Posterior vena cava (tissue), 2 donors: Measurements from ENCODE around the gene METAP1. TPM values are rescaled to one million over a fixed set of nuclear protein-coding genes. Genes with fewer than 3 reads are reported as not detected.
A peak's percentile ranks its signal among the peaks of the same experiment; 100 is the strongest.
"Not testable (repeated sequence)": the region's sequence is repeated elsewhere in the genome, so short reads cannot be mapped to it uniquely, and the experiment has no call there.

ENCODE experiments used
- DNase-seq: peaks from one replicate; pipeline ENCODE4 v3.0.0-alpha.2; 2020; ENCODE audit warnings: low spot score
- intact Hi-C, 2 donors: fragments of 100-400 bp; cut with DNase I; formaldehyde crosslinking; loops; one replicate each; pipeline versions ENCODE4 v1.14.1 to v1.14.2; 2022 to 2023
- long read RNA-seq, 2 donors: library from polyadenylated mRNA; unstranded; transcript quantifications; one replicate each; pipeline ENCODE4 v2.0.0, GENCODE V29; 2020 to 2021
- total RNA-seq, 2 donors: library from RNA; stranded (reverse); fragmentation: NEBNext Ultra II Directional; extraction: Animal tissue kit (Norgen Biotek cat#: 25700); gene quantifications; one replicate each; pipeline ENCODE4 v1.2.1, GENCODE V29; 2021
- donor health status: DM: yes; HTN: yes; CAD: no.
- donor health status: DM: yes; HTN: yes; CAD: no.

Gene METAP1
- total RNA-seq: 10 to 100 TPM; 43.3 to 46.1 TPM
- long read RNA-seq, donor 1, transcript METAP1-201 (11 exons, 2,791 nt): major isoform, 14 of 22 reads
- long read RNA-seq, donor 1, partial matches to known transcripts: 0 of 22 reads
- long read RNA-seq, donor 1, other reads (novel, unspliced or antisense): 8 of 22 reads
- long read RNA-seq, donor 2, transcript METAP1-201 (11 exons, 2,791 nt): major isoform, 43 of 47 reads
- long read RNA-seq, donor 2, partial matches to known transcripts: 2 of 47 reads
- long read RNA-seq, donor 2, other reads (novel, unspliced or antisense): 2 of 47 reads

GRCh38 chr4:98995183-98996055 is at the start of gene METAP1:
Gene METAP1, plus strand, starts transcription at chr4:98995721. Its CDS starts 33 bp downstream, at chr4:98995754.
- DNase-seq: peak; percentile 97
- intact Hi-C loops: loop anchor here (5.0 to 10.0 kb wide), 3 partner anchors 59 to 62 kb away; no protein-coding TSS in a partner anchor

- intact Hi-C loops: loop anchor here in 1 of 2 donors (10.0 kb wide), 1 partner anchor 108 kb away; no protein-coding TSS in a partner anchor
- no peak for DNase-seq
Measured at GRCh38 chr4:98946359-98946758, 49.2 kb upstream of the METAP1 start.

- intact Hi-C loops: no loop called here
- DNase-seq: no peak
Measured at GRCh38 chr4:98950925-98951324, 44.6 kb upstream of the METAP1 start.

- intact Hi-C loops: no loop called here
- no peak for DNase-seq
Measured at GRCh38 chr4:98951710-98952109, 43.8 kb upstream of the METAP1 start.

GRCh38 chr4:98955229-98955628 is 40.3 kb upstream of the METAP1 start:
- intact Hi-C loops: no loop called here
- no peak for DNase-seq

- no peak for DNase-seq
- intact Hi-C loops: no loop called here
Measured at GRCh38 chr4:98958065-98958464, 37.5 kb upstream of the METAP1 start.

- no peak for DNase-seq
- intact Hi-C loops: no loop called here
Measured at GRCh38 chr4:98959411-98959810, 36.1 kb upstream of the METAP1 start.

- intact Hi-C loops: no loop called here
Measured at GRCh38 chr4:98961770-98962169, 33.8 kb upstream of the METAP1 start.

GRCh38 chr4:98963538-98964433 is 31.7 kb upstream of the METAP1 start:
- intact Hi-C loops: no loop called here

More at GRCh38 chr4:98961770-98962169, 33.8 kb upstream of the METAP1 start:
- DNase-seq: no peak

GRCh38 chr4:98966926-98967325 is 28.6 kb upstream of the METAP1 start:
- intact Hi-C loops: no loop called here
- no peak for DNase-seq

More at GRCh38 chr4:98963538-98964433, 31.7 kb upstream of the METAP1 start:
- no peak for DNase-seq

GRCh38 chr4:98967786-98968329 is 27.7 kb upstream of the METAP1 start:
- intact Hi-C loops: no loop called here
- DNase-seq: no peak

- no peak for DNase-seq
- intact Hi-C loops: no loop called here
Measured at GRCh38 chr4:98969878-98970785, 25.4 kb upstream of the METAP1 start.

GRCh38 chr4:98976716-98977115 is 18.8 kb upstream of the METAP1 start:
- intact Hi-C loops: no loop called here
- no peak for DNase-seq

GRCh38 chr4:98977557-98977956 is 18.0 kb upstream of the METAP1 start:
- no peak for DNase-seq
- intact Hi-C loops: no loop called here

- DNase-seq: no peak
- intact Hi-C loops: no loop called here
Measured at GRCh38 chr4:98987720-98988119, 7.8 kb upstream of the METAP1 start.

- DNase-seq: not testable (repeated sequence)
- intact Hi-C loops: loop anchor here (10.0 kb wide), 2 partner anchors 58 to 62 kb away; no protein-coding TSS in a partner anchor
Measured at GRCh38 chr4:98992835-98993234, 2.7 kb upstream of the METAP1 start.

- intact Hi-C loops: loop anchor here (10.0 kb wide), 2 partner anchors 59 to 61 kb away; no protein-coding TSS in a partner anchor
- DNase-seq: no peak
Measured at GRCh38 chr4:98993419-98994071, 2.0 kb upstream of the METAP1 start.
